Measurements from ENCODE around the gene SERINC1. TPM values are rescaled to one million over a fixed set of nuclear protein-coding genes. Genes with fewer than 3 reads are reported as not detected.

Gene SERINC1
- 31.3 to 35.3 TPM (median 34.1 TPM) in 3 replicates for total RNA-seq (2021)
- percentile 90 among the genes with signal in this experiment for Bru-seq, nascent RNA
- long read RNA-seq, experiment 1, transcript SERINC1-201 (10 exons, 3,137 nt) = major isoform, 219 of 248 reads
- long read RNA-seq, experiment 1, partial matches to known transcripts = 17 of 248 reads
- long read RNA-seq, experiment 1, other reads (novel, unspliced or antisense) = 12 of 248 reads
- long read RNA-seq, experiment 2, transcript SERINC1-201 (10 exons, 3,137 nt) = major isoform, 26 of 43 reads
- long read RNA-seq, experiment 2, partial matches to known transcripts = 3 of 43 reads
- long read RNA-seq, experiment 2, other reads (novel, unspliced or antisense) = 14 of 43 reads
- long read RNA-seq, experiment 3, transcript SERINC1-201 (10 exons, 3,137 nt) = major isoform, 47 of 52 reads
- long read RNA-seq, experiment 3, partial matches to known transcripts = 2 of 52 reads
- long read RNA-seq, experiment 3, other reads (novel, unspliced or antisense) = 3 of 52 reads

DNA sequence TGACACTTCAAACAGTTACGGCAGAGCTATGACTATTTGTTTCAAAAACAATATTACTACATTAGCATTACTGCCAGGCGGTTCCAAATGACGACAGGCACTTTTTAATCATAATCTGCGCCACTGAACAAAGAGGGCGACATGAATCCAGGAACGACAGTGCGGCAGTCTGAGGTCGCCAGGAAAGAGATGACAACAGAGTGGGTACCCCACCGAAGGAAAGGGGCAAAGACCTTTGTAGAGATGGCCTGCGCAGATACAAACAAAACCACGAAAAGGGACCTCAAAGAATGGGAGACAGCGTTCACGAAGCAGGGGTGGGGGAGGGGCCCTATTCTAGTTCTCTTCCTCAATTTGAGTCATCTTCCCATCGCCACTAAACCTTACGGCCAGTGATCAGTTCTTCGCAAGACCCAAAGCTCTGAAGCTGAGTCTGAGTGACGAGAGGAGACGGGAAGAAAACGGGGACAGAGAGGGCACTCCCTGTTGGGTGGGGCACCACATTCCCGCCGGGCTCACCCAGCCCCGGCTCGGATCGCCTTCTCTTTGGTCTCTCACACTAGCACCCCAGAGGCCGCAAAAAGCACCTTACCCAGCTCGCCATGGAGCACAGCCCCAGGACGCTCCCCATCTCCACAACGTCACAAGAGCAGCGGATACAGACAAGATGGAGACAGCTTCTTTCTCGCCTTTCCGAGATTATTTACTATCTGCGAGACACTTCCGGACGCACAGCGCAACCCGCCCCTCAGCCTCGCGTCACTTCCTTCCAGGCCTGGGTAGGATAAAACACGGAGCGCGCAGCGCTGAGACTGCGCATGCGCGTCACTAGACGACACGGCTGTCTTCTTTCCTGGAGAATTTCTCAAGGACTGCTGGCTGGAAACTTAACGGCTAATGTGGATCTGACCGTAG is at the start of gene SERINC1:
TSS of gene SERINC1 (minus strand) at position 701 of the 915 bp plus-strand sequence. CDS start at position 631, 70 bp downstream.
- Mint-ChIP-seq H3K27me3 (ENCODE audit: low read depth) (no peaks in the 10 kb centered on the region), H3K4me1 (peaks cover 10% of the 10 kb centered on the region)
- CTCF ChIA-PET = interaction anchor here (0.7 to 1.0 kb wide), 3 partner anchors 20 to 398 kb away, joined by 3 to 7 read pairs (median 4); no protein-coding TSS in a partner anchor

DNA sequence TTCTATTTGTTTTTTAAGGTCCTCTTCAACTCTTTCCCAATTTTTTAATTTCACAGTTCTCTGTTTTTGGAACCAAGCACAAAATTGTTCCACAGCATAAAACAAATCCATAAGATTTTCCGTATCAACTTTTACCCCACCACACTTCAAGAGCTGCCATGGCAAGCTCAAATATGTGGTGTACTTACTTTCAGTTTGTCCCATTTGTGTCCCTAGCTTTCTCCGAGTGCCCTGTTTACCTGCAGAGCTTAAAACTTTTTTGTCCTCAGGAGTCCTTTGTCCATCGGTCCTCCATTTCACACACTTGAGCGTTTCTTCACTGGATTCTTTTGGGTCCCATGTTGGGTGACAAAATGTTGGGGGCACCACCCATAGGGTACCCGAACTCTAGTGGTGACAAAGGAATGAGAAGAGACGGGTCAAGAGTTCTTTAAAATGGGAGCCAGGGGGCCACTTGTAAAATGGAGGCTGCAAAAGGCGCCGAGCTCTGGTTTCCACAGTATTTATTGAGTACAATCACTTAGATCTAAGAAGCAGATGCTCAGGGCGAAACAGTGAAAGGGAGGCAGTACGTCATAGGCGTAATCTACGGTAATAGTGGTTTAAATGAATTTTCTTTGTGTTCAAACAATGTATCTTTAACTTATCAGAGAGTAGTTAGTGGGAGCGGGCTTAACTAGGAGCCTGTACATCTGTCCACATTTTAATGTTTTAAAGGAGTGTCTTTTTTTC is 39.8 kb upstream of the SERINC1 start:
- H3K4me1 Mint-ChIP-seq = peaks cover 4% of the 10 kb centered on the region; the same call in 1 of the 2 replicates
- POLR2A ChIA-PET = no interaction called here
- CTCF ChIA-PET = interaction anchor here (1.4 kb wide), 1 partner anchor 19 kb away, joined by 4 read pairs; no protein-coding TSS in a partner anchor
- H3K4me3 Mint-ChIP-seq = no peak overlapping the region
- H3K9me3 Mint-ChIP-seq = peaks cover 22% of the 10 kb centered on the region
- no peaks in the 10 kb centered on the region for H3K27me3 Mint-ChIP-seq (ENCODE audit: low read depth)
- ATAC-seq = no peak
- peaks cover 36% of the 10 kb centered on the region for H3K36me3 Mint-ChIP-seq
- no peak for DNase-seq (ENCODE audit: low spot score)
- H3K27ac Mint-ChIP-seq = no peak overlapping the region; the same call in 1 of the 2 replicates
- TF ChIP-seq, protein P1, sequence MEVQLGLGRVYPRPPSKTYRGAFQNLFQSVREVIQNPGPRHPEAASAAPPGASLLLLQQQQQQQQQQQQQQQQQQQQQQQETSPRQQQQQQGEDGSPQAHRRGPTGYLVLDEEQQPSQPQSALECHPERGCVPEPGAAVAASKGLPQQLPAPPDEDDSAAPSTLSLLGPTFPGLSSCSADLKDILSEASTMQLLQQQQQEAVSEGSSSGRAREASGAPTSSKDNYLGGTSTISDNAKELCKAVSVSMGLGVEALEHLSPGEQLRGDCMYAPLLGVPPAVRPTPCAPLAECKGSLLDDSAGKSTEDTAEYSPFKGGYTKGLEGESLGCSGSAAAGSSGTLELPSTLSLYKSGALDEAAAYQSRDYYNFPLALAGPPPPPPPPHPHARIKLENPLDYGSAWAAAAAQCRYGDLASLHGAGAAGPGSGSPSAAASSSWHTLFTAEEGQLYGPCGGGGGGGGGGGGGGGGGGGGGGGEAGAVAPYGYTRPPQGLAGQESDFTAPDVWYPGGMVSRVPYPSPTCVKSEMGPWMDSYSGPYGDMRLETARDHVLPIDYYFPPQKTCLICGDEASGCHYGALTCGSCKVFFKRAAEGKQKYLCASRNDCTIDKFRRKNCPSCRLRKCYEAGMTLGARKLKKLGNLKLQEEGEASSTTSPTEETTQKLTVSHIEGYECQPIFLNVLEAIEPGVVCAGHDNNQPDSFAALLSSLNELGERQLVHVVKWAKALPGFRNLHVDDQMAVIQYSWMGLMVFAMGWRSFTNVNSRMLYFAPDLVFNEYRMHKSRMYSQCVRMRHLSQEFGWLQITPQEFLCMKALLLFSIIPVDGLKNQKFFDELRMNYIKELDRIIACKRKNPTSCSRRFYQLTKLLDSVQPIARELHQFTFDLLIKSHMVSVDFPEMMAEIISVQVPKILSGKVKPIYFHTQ (CRISPR knock-in tag; IDR thresholded peaks at IDR 0.05) = no peak
- TF ChIP-seq IRF2 (CRISPR knock-in tag; IDR thresholded peaks at IDR 0.05; ENCODE audit: borderline replicate concordance, low read depth) = no peak
- no peak for TF ChIP-seq ETV6 (CRISPR knock-in tag; IDR thresholded peaks at IDR 0.05)
- no peak for TF ChIP-seq NFYB (CRISPR knock-in tag; conservative IDR thresholded peaks at IDR 0.05; ENCODE audit: low read depth)
- no peak for TF ChIP-seq TEAD1 (CRISPR knock-in tag; IDR thresholded peaks at IDR 0.05)
- TF ChIP-seq, protein P2, sequence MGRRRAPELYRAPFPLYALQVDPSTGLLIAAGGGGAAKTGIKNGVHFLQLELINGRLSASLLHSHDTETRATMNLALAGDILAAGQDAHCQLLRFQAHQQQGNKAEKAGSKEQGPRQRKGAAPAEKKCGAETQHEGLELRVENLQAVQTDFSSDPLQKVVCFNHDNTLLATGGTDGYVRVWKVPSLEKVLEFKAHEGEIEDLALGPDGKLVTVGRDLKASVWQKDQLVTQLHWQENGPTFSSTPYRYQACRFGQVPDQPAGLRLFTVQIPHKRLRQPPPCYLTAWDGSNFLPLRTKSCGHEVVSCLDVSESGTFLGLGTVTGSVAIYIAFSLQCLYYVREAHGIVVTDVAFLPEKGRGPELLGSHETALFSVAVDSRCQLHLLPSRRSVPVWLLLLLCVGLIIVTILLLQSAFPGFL (CRISPR knock-in tag; IDR thresholded peaks at IDR 0.05; ENCODE audit: borderline replicate concordance) = no peak

More for the DNA sequence above, at the start of gene SERINC1:
- Mint-ChIP-seq H3K36me3 (no peaks in the 10 kb centered on the region), H3K27ac (peak within 1 kb of the TSS; percentile 99), H3K4me3 (peak within 1 kb of the TSS; percentile 100), H3K9me3 (no peaks in the 10 kb centered on the region)
- ATAC-seq = peak; percentile 95
- peak; percentile 88 for DNase-seq (ENCODE audit: low spot score)
- TF ChIP-seq, protein P3, sequence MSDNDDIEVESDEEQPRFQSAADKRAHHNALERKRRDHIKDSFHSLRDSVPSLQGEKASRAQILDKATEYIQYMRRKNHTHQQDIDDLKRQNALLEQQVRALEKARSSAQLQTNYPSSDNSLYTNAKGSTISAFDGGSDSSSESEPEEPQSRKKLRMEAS (CRISPR knock-in tag; IDR thresholded peaks at IDR 0.05) = 0 out of 2 replicates have a peak, but pooled peaks have one; percentile 27
- TF ChIP-seq FOXK1 (CRISPR knock-in tag; IDR thresholded peaks at IDR 0.05) (peak; percentile 97), ZNF416 (CRISPR knock-in tag; IDR thresholded peaks at IDR 0.05) (no peak), NR3C1 (CRISPR knock-in tag; conservative IDR thresholded peaks at IDR 0.05; ENCODE audit: low read depth) (no peak), ELF4 (CRISPR knock-in tag; IDR thresholded peaks at IDR 0.05; ENCODE audit: low read depth) (no peak), TEAD1 (CRISPR knock-in tag; IDR thresholded peaks at IDR 0.05) (peak; percentile 14; the same call in 1 of the 2 replicates), CREM (CRISPR knock-in tag; IDR thresholded peaks at IDR 0.05) (peak; percentile 89), SP1 (CRISPR knock-in tag; conservative IDR thresholded peaks at IDR 0.05) (no peak; the same call in 1 of the 2 replicates)
- TF ChIP-seq, protein P4, sequence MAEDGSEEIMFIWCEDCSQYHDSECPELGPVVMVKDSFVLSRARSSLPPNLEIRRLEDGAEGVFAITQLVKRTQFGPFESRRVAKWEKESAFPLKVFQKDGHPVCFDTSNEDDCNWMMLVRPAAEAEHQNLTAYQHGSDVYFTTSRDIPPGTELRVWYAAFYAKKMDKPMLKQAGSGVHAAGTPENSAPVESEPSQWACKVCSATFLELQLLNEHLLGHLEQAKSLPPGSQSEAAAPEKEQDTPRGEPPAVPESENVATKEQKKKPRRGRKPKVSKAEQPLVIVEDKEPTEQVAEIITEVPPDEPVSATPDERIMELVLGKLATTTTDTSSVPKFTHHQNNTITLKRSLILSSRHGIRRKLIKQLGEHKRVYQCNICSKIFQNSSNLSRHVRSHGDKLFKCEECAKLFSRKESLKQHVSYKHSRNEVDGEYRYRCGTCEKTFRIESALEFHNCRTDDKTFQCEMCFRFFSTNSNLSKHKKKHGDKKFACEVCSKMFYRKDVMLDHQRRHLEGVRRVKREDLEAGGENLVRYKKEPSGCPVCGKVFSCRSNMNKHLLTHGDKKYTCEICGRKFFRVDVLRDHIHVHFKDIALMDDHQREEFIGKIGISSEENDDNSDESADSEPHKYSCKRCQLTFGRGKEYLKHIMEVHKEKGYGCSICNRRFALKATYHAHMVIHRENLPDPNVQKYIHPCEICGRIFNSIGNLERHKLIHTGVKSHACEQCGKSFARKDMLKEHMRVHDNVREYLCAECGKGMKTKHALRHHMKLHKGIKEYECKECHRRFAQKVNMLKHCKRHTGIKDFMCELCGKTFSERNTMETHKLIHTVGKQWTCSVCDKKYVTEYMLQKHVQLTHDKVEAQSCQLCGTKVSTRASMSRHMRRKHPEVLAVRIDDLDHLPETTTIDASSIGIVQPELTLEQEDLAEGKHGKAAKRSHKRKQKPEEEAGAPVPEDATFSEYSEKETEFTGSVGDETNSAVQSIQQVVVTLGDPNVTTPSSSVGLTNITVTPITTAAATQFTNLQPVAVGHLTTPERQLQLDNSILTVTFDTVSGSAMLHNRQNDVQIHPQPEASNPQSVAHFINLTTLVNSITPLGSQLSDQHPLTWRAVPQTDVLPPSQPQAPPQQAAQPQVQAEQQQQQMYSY (CRISPR knock-in tag; IDR thresholded peaks at IDR 0.05) = peak; percentile 67
- TF ChIP-seq, protein P5, sequence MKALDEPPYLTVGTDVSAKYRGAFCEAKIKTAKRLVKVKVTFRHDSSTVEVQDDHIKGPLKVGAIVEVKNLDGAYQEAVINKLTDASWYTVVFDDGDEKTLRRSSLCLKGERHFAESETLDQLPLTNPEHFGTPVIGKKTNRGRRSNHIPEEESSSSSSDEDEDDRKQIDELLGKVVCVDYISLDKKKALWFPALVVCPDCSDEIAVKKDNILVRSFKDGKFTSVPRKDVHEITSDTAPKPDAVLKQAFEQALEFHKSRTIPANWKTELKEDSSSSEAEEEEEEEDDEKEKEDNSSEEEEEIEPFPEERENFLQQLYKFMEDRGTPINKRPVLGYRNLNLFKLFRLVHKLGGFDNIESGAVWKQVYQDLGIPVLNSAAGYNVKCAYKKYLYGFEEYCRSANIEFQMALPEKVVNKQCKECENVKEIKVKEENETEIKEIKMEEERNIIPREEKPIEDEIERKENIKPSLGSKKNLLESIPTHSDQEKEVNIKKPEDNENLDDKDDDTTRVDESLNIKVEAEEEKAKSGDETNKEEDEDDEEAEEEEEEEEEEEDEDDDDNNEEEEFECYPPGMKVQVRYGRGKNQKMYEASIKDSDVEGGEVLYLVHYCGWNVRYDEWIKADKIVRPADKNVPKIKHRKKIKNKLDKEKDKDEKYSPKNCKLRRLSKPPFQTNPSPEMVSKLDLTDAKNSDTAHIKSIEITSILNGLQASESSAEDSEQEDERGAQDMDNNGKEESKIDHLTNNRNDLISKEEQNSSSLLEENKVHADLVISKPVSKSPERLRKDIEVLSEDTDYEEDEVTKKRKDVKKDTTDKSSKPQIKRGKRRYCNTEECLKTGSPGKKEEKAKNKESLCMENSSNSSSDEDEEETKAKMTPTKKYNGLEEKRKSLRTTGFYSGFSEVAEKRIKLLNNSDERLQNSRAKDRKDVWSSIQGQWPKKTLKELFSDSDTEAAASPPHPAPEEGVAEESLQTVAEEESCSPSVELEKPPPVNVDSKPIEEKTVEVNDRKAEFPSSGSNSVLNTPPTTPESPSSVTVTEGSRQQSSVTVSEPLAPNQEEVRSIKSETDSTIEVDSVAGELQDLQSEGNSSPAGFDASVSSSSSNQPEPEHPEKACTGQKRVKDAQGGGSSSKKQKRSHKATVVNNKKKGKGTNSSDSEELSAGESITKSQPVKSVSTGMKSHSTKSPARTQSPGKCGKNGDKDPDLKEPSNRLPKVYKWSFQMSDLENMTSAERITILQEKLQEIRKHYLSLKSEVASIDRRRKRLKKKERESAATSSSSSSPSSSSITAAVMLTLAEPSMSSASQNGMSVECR (CRISPR knock-in tag; IDR thresholded peaks at IDR 0.05; ENCODE audit: borderline replicate concordance) = peak; percentile 63; the same call in 1 of the 2 replicates
- POLR2A ChIA-PET = interaction anchor here (0.7 to 1.2 kb wide), 2 partner anchors 72 to 139 kb away, joined by 3 read pairs; partner anchors contain the start of genes HSF2 and PKIB

Data from WTC11 (cell line).